Activated CD8-positive, alpha-beta T cell treated with anti-CD3 and anti-CD28 coated beads for 36 hours (primary cell): ENCODE results near the gene SLC25A19. TPM values are rescaled to one million over a fixed set of nuclear protein-coding genes. Genes with fewer than 3 reads are reported as not detected.

ENCODE experiments used
- ATAC-seq: fragments of 200-7000 bp; cut with Tn5 transposase; one replicate; pipeline ENCODE4 v1.10.0; 2021; ENCODE audit warnings: mild to moderate bottlenecking, moderate library complexity
- CTCF ChIA-PET: fragments of 350-600 bp; sonication (Branson Sonifier 250); formaldehyde crosslinking; loops from one replicate; lab custom pipeline; 2021; ENCODE audit warnings: antibody characterized with exemption; lab: Charles Lee
- POLR2A ChIA-PET: fragments of 350-600 bp; sonication (Branson Sonifier 250); formaldehyde crosslinking; loops from one replicate; lab custom pipeline; 2021; ENCODE audit warnings: antibody characterized with exemption; lab: Charles Lee
- DNase-seq: peaks from one replicate; pipeline ENCODE4 v3.0.0-alpha.2; 2020
- H3K27ac Mint-ChIP-seq: one replicate; pipeline ENCODE4 v1.8.0; 2021; ENCODE audit warnings: mild to moderate bottlenecking, mixed read lengths
- H3K27me3 Mint-ChIP-seq: one replicate; pipeline ENCODE4 v1.8.0; 2021; ENCODE audit warnings: mixed read lengths
- H3K36me3 Mint-ChIP-seq: one replicate; pipeline ENCODE4 v1.8.0; 2021; ENCODE audit warnings: low read depth, mixed read lengths
- H3K4me1 Mint-ChIP-seq: one replicate; pipeline ENCODE4 v1.8.0; 2021; ENCODE audit warnings: low read depth, mixed read lengths
- H3K4me3 Mint-ChIP-seq: one replicate; pipeline ENCODE4 v1.8.0; 2021; ENCODE audit warnings: mild to moderate bottlenecking, moderate library complexity, mixed read lengths
- H3K9me3 Mint-ChIP-seq: one replicate; pipeline ENCODE4 v1.8.0; 2021; ENCODE audit warnings: mixed read lengths
- CTCF ChIP-seq: fragments of 200-600 bp; IDR thresholded peaks from one replicate; pipeline ENCODE4 v1.8.0; 2022; ENCODE audit warnings: antibody characterized with exemption, mild to moderate bottlenecking
- intact Hi-C: fragments of 100-400 bp; cut with micrococcal nuclease; formaldehyde crosslinking; loops from one replicate; pipeline ENCODE4 v1.10.0; 2022
- total RNA-seq, 2 experiments: library from RNA; stranded (reverse); gene quantifications; one replicate each; pipeline ENCODE4 v1.2.3, GENCODE V29; 2021

SLC25A19 gene
- total RNA-seq, 2 experiments from 2014 or later = 55.1 to 55.2 TPM

GRCh38 chr17:75228305-75228704 is 60.9 kb downstream of the SLC25A19 start:
- ChIA-PET POLR2A (interaction anchor here (0.9 to 1.6 kb wide), 6 partner anchors 9 to 43 kb away, joined by 3 to 9 read pairs (median 5); partner anchors contain the start of gene MIF4GD), CTCF (interaction anchor here (1.1 to 4.8 kb wide), 5 partner anchors 12 to 184 kb away, joined by 3 to 54 read pairs (median 5); no protein-coding TSS in a partner anchor)
- intact Hi-C loops = no loop called here
- no peak for TF ChIP-seq CTCF
- H3K4me1 Mint-ChIP-seq = no peaks in the 10 kb centered on the region
- no peaks in the 10 kb centered on the region for H3K9me3 Mint-ChIP-seq
- no peak overlapping the region for H3K27ac Mint-ChIP-seq
- DNase-seq = no peak
- no peak for ATAC-seq
- peaks cover 32% of the 10 kb centered on the region for H3K36me3 Mint-ChIP-seq
- H3K4me3 Mint-ChIP-seq = no peak overlapping the region
- no peaks in the 10 kb centered on the region for H3K27me3 Mint-ChIP-seq

- Mint-ChIP-seq H3K36me3 (peaks cover 32% of the 10 kb centered on the region), H3K9me3 (no peaks in the 10 kb centered on the region), H3K27me3 (no peaks in the 10 kb centered on the region), H3K4me1 (no peaks in the 10 kb centered on the region), H3K27ac (no peak overlapping the region), H3K4me3 (no peak overlapping the region)
- ChIA-PET POLR2A (interaction anchor here (1.2 to 1.6 kb wide), 4 partner anchors 9 to 33 kb away, joined by 3 to 9 read pairs (median 6); no protein-coding TSS in a partner anchor), CTCF (interaction anchor here (1.2 to 4.8 kb wide), 3 partner anchors 13 to 185 kb away, joined by 3 to 54 read pairs (median 6); no protein-coding TSS in a partner anchor)
- intact Hi-C loops = no loop called here
- DNase-seq (no peak), ATAC-seq (no peak)
- TF ChIP-seq CTCF = no peak
Measured at GRCh38 chr17:75227729-75228128, 61.5 kb downstream of the SLC25A19 start.

- CTCF ChIA-PET = interaction anchor here (1.2 to 1.6 kb wide), 2 partner anchors 13 to 19 kb away, joined by 3 to 7 read pairs; partner anchors contain the start of gene NUP85
- intact Hi-C loops = no loop called here
- POLR2A ChIA-PET = interaction anchor here (1.2 to 1.3 kb wide), 2 partner anchors 18 to 36 kb away, joined by 3 to 4 read pairs; no protein-coding TSS in a partner anchor
- no peaks in the 10 kb centered on the region for H3K4me1 Mint-ChIP-seq
- H3K4me3 Mint-ChIP-seq = no peak overlapping the region
- H3K9me3 Mint-ChIP-seq = no peaks in the 10 kb centered on the region
- peaks cover 33% of the 10 kb centered on the region for H3K36me3 Mint-ChIP-seq
- H3K27me3 Mint-ChIP-seq = no peaks in the 10 kb centered on the region
- ATAC-seq (no peak), DNase-seq (no peak)
- no peak overlapping the region for H3K27ac Mint-ChIP-seq
- TF ChIP-seq CTCF = no peak
Measured at GRCh38 chr17:75225016-75225415, 64.2 kb downstream of the SLC25A19 start.

Other genes starting within 250 kb of the SLC25A19 start
- 100 to 1,000 TPM; 177 to 183 TPM for gene ATP5PD, start 242.5 kb downstream of the SLC25A19 start, total RNA-seq
- gene KCTD2, start 242.2 kb downstream of the SLC25A19 start, total RNA-seq = 10 to 100 TPM; 10.5 to 11.4 TPM
- gene SLC16A5, start 201.5 kb downstream of the SLC25A19 start, total RNA-seq = 1 to 10 TPM; 2.0 to 2.8 TPM
- 1 to 10 TPM; 5.4 TPM for gene ARMC7, start 179.5 kb downstream of the SLC25A19 start, total RNA-seq
- gene NT5C, start 157.7 kb downstream of the SLC25A19 start, total RNA-seq = 10 to 100 TPM; 66.1 to 68.1 TPM
- 100 to 1,000 TPM; 203 to 208 TPM for gene JPT1, start 134.9 kb downstream of the SLC25A19 start, total RNA-seq
- 100 to 1,000 TPM; 506 to 525 TPM for gene SUMO2, start 106.5 kb downstream of the SLC25A19 start, total RNA-seq
- gene NUP85, start 83.8 kb downstream of the SLC25A19 start, total RNA-seq = 100 to 1,000 TPM; 108 to 116 TPM
- gene GGA3, start 27.8 kb downstream of the SLC25A19 start, total RNA-seq = 10 to 100 TPM; 65.5 to 65.8 TPM
- gene MRPS7, start 27.6 kb downstream of the SLC25A19 start, total RNA-seq = 10 to 100 TPM; 76.3 to 80.0 TPM
- gene MIF4GD, start 18.2 kb downstream of the SLC25A19 start, total RNA-seq = 10 to 100 TPM; 42.4 to 43.8 TPM
- gene GRB2, start 116.2 kb upstream of the SLC25A19 start, total RNA-seq = 100 to 1,000 TPM; 167 to 179 TPM
- 10 to 100 TPM; 55.3 to 56.4 TPM for gene TMEM94, start 167.2 kb upstream of the SLC25A19 start, total RNA-seq
- gene CASKIN2, start 226.1 kb upstream of the SLC25A19 start, total RNA-seq = 1 to 10 TPM; 2.2 to 2.5 TPM
- gene TSEN54, start 227.1 kb upstream of the SLC25A19 start, total RNA-seq = 10 to 100 TPM; 38.8 to 45.4 TPM
- 1 to 10 TPM; 7.2 to 7.4 TPM for gene LLGL2, start 236.3 kb upstream of the SLC25A19 start, total RNA-seq